GM23338 (cell line): ENCODE results near the gene MTRF1.

Source experiments
- POLR2AphosphoS5 ChIP-seq: IDR thresholded peaks from 2 replicates; pipeline ENCODE4 v1.6.1; 2016; ENCODE audit warnings: antibody characterized with exemption, low read depth
- TF ChIP-seq, protein P1 (sequence below), 2 experiments: fragments of 200-600 bp in 1 of 2; sonication (generic) in 1 of 2; conservative IDR thresholded peaks; 2 replicates each; pipeline versions ENCODE4 v1.5.1 to v1.6.1; 2016 to 2017; ENCODE audit warnings: antibody characterized with exemption in 2 of 2, low read depth in 2 of 2, mild to moderate bottlenecking in 2 of 2, moderate library complexity in 1 of 2

DNA sequence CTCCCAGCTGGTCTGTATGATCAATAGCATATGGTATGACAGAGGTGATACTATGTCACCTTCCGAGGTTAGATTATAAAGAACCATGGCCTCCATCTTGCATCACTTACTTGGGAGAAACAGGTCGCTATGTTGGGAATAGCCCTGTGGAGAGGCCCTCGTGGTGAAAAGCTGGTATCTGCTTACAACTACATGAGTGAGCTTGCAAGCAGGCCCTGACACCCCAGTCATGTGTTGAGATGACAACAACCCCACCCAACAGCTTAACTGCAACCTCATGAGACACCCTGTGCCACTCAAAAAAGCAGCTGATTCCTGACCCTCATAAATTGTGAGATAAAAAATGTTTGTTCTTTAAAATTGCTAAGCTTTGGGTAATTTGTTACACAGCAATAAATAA, 18.8 kb downstream of the MTRF1 start:
- TF ChIP-seq, protein P1, sequence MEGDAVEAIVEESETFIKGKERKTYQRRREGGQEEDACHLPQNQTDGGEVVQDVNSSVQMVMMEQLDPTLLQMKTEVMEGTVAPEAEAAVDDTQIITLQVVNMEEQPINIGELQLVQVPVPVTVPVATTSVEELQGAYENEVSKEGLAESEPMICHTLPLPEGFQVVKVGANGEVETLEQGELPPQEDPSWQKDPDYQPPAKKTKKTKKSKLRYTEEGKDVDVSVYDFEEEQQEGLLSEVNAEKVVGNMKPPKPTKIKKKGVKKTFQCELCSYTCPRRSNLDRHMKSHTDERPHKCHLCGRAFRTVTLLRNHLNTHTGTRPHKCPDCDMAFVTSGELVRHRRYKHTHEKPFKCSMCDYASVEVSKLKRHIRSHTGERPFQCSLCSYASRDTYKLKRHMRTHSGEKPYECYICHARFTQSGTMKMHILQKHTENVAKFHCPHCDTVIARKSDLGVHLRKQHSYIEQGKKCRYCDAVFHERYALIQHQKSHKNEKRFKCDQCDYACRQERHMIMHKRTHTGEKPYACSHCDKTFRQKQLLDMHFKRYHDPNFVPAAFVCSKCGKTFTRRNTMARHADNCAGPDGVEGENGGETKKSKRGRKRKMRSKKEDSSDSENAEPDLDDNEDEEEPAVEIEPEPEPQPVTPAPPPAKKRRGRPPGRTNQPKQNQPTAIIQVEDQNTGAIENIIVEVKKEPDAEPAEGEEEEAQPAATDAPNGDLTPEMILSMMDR (conservative IDR thresholded peaks at IDR 0.05; ENCODE audit: low read depth in 2 of 2): no peak
- TF ChIP-seq POLR2AphosphoS5: no peak
